ENCODE data around the gene SERHL2.
"Not testable (repeated sequence)": the region's sequence is repeated elsewhere in the genome, so short reads cannot be mapped to it uniquely, and the experiment has no call there.

SERHL2 gene, protein sequence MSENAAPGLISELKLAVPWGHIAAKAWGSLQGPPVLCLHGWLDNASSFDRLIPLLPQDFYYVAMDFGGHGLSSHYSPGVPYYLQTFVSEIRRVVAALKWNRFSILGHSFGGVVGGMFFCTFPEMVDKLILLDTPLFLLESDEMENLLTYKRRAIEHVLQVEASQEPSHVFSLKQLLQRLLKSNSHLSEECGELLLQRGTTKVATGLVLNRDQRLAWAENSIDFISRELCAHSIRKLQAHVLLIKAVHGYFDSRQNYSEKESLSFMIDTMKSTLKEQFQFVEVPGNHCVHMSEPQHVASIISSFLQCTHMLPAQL

DNA sequence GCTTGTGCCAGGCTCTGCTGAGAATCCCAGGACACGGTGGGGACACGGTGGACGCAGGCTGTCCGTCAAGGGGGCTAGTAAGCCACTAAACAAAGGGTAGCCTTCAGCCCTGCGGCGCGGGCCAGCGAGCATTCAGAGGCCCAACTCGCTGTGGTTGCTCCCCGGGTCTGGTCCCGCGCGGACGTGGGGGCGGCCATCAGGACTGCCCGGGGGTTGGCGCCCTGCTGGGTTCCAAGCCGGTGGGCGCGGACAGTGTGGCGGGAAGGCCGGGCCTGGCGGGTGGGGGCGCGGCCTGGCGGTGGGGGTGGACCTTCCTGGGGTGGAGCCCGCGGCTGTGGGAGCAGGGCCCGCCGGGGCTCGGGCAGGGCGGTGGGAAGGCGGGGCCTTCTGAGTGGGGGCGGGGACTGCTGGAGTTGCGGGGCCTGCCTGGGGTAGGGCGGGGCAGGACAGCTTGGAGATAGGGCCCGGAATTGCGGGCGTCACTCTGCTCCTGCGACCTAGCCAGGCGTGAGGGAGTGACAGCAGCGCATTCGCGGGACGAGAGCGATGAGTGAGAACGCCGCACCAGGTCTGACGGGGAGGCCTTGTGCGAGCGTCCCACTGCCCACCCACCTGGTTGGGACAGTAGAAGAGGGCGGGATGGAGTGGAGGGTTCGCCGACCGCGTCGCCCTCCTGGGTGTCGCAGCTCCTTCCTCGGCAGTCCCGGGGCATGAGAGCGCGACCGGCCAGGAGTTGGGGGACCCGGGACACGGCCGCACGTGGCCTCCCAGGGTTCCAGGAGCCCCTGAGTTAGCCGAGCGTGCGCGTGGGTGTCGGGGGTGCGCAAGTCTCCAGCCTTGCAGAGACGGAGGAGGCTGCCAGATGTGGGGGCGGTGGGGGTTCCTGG lies at the start of gene SERHL2:
TSS of gene SERHL2 (plus strand) at position 482 of the 887 bp plus-strand sequence. CDS start at position 547, 65 bp downstream.
- DNase-seq (ENCODE audit: low spot score), result peak; percentile 100

DNA sequence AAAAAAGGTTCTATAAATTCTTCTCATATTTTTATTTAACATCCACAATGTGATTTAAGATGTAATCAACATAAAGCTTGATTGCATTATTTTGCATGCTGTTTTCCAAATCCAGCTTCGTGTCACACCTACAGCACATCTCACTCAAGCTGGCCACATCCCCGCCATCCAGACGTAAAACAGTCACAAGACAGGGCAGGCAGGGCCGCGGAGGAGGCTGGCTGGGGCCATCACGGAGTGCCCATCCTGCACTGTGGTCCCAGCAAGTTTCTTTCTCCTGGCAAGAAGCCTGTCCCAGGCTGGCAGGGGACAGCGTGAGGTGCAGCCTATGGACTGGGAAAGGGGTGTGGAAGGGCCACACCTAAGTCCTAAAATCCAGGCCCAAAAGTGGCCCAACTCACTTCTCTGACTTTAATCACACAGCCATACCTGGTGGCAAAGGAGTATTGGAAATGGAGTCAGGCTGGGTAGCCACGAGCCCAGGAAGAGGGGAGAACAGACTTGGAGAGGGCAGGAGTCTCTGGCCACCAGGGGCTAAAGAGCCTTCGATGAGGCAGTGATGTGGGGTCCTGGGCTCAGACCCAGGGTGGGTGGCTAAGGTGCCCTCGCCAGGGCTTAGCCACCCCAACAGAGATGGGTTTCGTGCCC lies 45.3 kb upstream of the SERHL2 start:
- not testable (repeated sequence) for DNase-seq (ENCODE audit: low spot score)

DNA sequence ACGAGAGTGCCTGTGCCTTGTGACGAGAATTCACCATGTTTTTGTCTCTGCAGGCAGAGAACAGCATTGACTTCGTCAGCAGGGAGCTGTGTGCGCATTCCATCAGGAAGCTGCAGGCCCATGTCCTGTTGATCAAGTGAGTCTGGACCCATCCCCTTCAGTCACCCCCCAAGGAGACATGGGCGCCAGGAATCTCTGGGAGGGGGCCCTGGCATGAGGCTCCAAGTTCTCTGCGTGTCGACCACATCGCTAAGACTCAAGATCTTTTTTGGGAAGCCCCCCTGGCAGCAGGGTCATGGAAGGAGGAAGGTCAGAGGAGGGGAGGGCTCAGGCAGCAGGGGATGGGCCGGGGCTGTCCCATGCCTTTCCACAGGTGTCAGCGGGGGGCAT lies 44.8 kb upstream of the SERHL2 start:
- not testable (repeated sequence) for DNase-seq (ENCODE audit: low spot score)

DNA sequence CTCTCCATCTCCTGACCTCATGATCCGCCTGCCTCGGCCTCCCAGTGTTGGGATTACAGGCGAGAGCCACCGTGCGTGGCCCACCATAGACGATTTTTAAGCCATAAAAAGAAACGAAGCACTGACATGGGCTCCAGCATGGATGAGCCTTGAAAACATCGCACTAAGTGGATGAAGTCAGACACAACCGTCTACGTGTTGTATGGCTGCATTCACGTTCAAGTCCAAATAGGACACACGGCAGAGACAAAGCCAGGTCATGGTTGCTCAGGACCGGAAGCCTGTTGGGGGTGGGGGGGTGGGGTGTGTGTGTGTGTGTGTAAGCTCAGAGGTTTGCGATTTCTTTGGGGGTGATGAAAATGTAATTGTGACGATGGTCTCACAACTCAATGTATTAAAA lies 44.2 kb upstream of the SERHL2 start:
- no peak for DNase-seq (ENCODE audit: low spot score)

DNA sequence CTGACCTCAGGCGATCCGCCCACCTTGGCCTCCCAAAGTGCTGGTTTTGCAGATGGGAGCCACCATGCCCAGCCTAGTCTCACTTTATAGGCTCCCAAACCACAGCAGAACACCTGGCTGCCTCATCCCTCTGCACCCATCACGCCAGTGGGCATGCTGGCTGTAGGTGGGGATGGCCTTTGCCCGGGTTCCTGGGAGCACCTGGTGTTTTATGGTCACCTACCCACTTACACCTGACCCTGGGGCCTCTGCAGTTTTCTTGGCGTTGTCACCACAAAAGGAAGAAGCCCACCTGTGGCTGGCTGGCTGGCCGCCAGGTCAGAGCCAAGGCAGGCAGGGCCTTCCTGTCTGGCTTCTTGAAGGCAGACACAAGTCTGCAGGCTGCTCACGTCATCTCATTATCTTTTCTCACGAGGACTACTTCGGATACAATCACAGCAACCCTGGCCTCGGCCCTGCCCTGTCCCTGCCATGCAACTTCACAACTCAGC lies 42.3 kb upstream of the SERHL2 start:
- no peak for DNase-seq (ENCODE audit: low spot score)

DNA sequence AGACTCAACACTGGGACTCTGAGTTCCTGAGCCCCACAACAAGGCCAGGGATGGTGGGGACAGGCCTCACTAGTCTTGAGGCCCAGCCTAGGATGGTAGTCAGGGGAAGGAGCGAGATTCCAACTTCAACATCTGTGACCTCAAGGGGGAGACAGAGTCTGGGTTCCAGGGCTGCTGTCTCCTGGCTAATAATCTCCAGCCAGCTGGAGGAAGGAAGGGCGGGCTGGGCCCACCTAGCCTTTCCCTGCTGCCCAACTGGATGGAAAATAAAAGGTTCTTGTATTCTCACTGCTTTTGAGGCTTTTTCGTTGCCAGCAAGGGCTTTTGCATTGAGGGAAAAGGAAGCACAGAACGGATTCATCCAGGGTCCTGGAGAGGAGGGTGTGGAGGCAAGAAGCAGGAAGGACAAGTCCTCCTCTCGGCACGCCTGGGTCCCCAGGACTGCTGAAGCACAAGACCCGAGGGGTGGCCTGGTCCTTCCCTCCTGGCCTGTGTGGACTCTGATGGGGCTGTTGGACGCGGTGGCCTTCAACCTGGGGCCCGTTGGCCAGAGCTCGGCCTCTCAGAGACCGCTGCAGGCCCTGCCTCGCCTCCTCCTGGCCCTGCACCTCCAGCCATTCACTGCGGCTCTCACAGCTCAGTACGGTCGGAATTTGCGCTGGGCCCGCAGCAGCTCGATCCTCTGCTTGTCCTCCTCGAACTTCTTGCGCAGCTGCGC lies 41.3 kb upstream of the SERHL2 start:
- peak; percentile 34 for DNase-seq (ENCODE audit: low spot score)

DNA sequence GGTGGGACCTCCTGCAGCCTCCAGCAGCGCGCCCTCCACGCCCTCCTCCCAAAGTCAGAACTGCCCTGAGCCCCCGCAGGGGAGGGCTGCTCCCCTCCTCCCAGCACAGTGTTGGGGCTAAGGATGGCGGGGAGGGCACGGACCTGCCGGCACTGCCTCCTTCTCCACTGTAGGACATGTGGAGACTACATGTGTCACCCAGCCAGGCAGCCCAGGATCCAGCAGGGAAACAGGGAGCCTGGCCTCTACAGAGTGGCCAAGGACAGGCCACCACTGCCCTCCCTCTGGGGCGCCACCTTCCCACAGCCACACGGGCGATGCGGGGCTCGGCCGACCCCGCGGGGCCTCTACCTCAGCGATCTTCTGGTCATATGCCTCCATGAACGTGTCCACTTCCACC lies 39.4 kb upstream of the SERHL2 start:
- not testable (repeated sequence) for DNase-seq (ENCODE audit: low spot score)

DNA sequence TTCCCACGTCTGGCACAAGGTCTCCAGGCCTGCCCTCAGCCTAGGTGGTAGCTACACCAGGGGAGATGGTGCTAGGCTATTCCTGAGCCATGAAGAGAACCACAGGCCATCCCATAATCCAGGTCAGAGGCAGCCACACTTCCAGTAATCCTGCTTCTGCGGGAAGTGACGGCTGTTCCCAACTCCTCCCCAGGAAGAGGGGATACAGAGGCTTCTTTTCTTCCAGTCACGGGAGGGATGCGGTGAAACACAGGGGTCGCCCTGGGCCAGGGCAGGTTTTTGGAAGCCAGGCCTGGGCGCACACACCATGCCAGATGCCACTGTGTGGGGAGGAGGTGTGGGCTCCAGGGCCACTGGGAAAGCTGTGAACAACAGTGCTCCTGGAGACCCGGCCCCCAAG lies 38.5 kb upstream of the SERHL2 start:
- DNase-seq (ENCODE audit: low spot score), result not testable (repeated sequence)

DNA sequence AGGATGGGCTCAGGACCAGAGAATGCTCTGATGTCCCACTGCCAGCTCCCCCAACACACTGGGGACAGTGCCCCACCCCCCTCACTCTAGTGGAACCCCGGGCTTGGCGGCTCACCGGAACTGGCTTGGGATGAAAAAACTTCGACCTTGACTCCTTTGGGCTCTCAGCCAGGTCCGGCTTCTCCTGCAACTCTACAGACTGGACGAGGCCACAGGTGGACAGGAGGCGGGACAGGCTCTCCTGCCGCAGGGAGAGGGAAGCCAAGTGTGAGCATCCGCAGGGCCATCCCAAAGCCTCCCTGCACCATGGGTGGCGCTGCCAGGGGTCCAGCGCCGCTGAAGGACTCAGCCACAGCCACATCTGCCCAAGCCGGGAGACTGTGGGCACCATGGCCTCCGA lies 37.9 kb upstream of the SERHL2 start:
- DNase-seq (ENCODE audit: low spot score), result no peak

DNA sequence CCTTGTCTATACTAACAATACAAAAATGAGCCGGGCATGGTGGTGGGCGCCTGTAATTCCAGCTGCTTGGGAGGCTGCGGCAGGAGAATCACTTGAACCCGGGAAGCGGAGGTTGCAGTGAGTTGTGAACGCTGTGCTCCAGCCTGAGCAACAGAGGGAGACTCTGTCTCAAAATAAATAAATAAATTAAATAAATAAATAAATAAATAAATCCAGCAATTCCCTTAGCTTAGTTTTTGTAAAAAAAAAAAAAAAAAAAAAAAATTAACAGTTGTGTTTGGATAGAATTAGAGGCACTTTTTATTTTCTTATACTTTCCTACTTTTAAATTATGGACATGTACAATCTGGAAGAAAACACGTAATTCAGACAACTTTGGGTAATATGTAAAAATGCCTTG lies 36.7 kb upstream of the SERHL2 start:
- not testable (repeated sequence) for DNase-seq (ENCODE audit: low spot score)

DNA sequence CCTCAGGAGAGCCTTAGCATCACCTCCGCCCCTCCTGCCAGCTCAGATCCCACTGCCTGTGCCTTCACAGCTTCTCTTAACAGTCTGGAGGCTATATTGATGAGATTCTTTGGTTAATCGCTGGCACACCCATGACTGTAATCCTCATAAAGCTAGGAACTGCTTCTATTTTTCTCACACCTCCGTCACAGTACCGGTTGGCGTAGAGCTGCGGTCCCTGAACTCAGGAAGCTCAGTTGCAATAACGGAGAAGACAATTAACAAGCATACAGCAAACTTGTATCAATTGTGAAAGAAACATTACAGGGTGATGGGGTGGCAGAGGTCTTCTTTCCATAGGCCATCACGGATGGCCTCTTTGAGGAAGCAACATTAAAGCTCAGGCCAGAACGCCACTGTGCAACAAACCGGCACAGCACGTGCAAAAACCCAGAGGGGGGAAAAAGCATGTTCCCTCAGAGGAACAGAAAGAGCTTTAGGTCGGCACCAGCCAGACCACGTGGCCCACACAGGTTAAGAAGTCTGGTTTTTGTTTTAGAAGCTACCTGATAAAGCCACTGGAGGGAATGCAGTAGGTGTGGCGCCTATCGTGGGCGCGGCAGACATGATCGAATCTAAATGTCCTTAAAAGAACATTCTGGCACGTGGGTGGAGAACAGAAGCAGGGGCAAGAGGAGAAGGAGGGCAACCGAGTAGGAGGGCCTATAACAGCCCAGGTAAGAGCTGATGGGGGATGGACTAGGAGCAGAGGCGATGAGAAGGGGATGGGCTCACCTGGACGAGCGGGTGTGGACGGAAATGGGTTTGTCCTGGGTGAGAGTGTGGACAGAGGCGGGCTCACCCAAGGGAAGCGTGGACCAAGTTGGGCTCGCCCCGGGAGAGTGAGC lies 34.9 kb upstream of the SERHL2 start:
- DNase-seq (ENCODE audit: low spot score), result not testable (repeated sequence)

DNA sequence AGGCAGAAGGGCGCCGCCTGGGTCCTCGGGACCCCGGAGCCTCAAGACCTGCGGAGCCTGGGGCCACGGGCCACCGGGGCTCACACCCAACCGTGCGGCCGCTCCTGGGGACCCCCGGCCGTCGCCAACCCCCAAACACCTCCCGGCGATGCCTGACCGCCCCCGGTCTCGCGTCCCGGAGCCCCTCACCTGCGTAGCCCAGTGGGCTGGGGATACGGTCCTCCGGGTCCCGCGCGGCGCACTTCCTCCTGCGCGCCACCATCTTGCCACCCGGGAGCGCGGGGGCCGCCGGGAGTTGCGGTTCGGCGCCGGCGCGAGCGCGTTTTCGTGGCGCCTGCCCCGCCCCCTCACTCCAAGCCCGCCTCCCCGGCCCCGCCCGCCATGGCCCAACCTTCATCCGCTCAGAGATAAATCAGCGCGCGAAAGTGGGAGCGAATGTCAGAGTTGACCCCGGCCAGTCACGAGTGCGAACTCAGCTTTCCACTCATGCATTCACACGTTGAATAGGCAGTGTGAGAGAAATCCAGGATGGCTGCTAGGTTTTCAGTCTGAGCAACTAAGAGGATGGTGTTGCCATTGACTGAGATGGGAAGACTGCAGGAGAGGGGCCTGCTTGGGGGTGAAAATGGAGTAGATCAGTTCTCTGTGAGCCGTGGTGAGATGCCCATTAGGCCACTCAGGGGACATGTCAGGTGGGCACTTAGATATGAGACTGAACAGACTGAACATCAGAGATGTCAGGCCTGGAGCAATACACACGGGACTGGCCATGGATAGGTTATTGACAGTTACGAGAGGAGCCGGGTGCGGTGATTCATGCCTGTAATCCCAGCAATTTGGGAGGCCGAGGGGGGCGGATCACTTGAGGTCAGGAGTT lies 34.0 kb upstream of the SERHL2 start, which contains the start of gene RRP7A:
TSS of gene RRP7A (minus strand) at position 272 of the 877 bp plus-strand sequence. CDS start at position 262, 10 bp downstream.
- DNase-seq (ENCODE audit: low spot score), result peak; percentile 97

DNA sequence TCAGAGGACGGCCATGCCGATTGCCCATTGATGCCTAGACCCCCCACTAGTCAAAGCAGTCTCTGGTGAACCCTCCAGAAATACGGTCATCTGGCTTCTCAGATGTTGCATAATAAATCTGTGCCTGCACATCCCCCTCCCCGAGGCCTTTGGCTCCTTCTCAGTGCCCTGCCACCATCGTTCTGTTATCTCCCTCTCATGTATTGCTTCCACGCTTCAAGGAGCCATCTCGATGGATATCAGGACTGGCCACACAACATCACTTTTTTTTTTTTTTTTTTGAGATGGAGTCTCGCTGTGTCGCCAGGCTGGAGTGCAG lies 32.6 kb upstream of the SERHL2 start:
- DNase-seq (ENCODE audit: low spot score), result no peak

DNA sequence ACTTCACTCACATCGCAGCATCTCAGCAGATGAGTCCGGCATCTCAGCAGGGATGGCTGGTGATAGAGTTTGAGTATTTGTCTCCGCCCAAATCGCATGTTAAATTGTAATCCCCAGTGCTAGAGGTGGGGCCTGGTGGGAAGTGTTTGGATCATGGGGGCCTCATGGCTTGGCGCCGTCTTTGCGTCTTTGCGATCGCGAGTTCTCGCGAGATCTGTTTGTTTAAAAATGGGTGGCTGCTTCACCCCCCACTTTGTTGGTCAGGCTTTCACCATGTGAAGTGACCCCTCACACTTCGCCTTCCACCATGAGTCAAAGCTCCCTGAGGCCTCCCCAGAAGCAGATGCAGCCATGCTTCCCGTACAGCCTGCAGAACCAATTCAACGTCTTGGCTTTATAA lies 31.2 kb upstream of the SERHL2 start:
- DNase-seq (ENCODE audit: low spot score), result no peak

DNA sequence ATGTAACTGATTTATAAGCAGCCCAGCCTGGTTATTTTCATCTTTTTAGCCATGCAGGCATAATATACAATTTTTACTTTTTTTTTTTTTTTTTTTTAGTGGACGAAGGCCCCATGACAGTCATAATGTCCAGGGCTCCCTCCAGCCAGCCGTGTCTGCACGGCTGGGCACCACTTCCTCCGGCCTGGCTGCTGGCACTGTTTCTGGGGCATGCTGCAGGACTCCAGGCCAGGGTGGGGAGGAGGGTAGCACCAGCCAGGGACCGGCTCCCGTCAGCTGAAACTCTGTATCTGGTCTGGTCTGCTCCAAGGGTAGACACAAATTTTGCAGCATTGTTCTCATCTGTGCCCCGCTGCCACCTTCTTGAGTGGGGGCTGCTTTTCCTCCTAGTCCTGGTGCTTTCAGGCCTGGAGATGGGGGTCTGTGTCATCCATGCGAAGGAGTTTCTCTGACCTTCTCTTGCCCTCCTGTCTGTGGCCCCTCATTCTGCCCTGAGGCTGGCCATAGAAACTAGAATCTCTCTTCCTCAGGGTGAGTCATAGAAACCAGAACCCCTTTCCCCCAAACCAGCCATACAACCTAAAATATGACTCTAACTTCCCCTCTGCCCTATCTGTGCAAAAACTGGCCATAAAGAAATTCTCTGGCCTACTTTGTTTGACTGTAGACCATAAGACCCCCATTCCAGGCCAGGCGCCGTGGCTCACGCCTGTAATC lies 25.0 kb upstream of the SERHL2 start:
- DNase-seq (ENCODE audit: low spot score), result no peak

DNA sequence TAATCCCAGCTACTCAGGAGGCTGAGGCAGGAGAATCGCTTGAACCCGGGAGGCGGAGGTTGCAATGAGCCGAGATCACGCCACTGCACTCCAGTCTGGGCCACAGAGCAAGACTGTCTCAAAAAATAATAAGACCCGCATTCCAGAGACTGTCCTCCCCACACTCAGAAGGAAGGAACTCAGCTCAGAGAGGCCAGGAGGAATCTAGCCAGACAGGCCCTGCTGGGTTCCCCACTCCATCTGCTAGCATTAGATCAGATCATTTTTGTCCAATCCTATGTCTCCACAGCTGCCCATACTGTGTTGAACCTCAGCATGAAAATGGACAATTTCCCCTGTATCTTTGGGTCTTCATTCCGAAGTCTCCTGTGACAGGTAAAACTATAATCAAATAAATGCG lies 24.3 kb upstream of the SERHL2 start:
- not testable (repeated sequence) for DNase-seq (ENCODE audit: low spot score)

DNA sequence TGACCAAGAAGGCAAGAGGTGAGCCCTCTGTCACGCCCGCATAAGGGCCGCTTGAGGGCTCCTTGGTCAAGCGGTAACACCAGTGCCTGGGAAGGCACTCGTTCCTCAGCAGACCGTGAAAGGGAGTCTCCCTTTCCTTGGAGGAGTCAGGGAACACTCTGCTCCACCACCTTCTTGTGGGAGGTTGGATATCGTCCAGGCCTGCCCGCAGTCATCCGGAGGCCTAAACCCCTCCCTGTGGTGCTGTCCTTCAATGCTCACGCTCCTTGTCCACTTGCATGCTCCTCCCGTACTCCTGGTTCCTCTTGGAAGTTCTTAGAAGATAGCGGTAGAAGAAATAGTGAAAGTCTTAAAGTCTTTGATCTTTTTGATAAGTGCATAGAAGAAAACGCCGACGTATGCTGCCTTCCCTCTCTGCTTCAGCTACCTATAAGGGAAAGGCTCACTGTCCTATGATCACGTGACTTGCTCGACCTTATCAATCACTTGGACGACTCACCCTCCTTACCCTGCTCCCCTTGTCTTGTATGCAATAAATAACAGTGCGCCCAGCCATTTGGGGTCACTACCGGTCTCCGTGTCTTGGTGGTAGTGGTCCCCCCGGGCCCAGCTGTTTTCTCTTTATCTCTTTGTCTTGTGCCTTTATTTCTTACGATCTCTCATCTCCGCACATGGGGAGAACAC lies 22.2 kb upstream of the SERHL2 start:
- DNase-seq (ENCODE audit: low spot score), result not testable (repeated sequence)

DNA sequence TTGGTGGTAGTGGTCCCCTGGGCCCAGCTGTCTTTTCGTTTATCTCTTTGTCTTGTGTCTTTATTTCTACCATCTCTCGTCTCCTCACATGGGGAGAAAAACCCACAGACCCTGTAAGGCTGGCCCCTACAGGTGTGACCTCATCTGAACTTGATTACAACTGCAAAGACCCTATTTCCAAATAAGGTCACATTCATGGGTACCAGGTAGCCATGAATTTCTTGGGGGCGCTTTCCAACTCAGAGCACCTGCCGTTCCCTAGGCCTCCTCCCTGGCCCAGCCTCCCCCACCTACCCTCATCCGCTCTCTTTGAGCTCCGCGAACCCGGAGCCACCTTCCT lies 20.1 kb upstream of the SERHL2 start:
- no peak for DNase-seq (ENCODE audit: low spot score)

All from GM03348 (cell line).